ENCODE measurements around the gene NUCKS1.
"Not testable (repeated sequence)": the region's sequence is repeated elsewhere in the genome, so short reads cannot be mapped to it uniquely, and the experiment has no call there.

NUCKS1 gene

GRCh38 chr1:205729945-205730610, 19.9 kb downstream of the NUCKS1 start:
- no peak overlapping the region for H3K4me3 ChIP-seq (ENCODE audit: low read depth, low read length)
- H3K9me3 ChIP-seq, result no peaks in the 10 kb centered on the region
- TF ChIP-seq CTCF (IDR thresholded peaks at IDR 0.05; ENCODE audit: low read depth, low read length), result no peak
- H3K4me1 ChIP-seq, result no peaks in the 10 kb centered on the region
- DNase-seq, result no peak
- H3K27me3 ChIP-seq, result no peaks in the 10 kb centered on the region
- peaks cover 72% of the 10 kb centered on the region for H3K36me3 ChIP-seq

GRCh38 chr1:205726619-205727125, 23.3 kb downstream of the NUCKS1 start:
- Histone ChIP-seq H3K36me3 (peaks cover 86% of the 10 kb centered on the region), H3K4me3 (ENCODE audit: low read depth, low read length) (no peak overlapping the region)
- no peak for DNase-seq

GRCh38 chr1:205725514-205725913, 24.5 kb downstream of the NUCKS1 start:
- no peak overlapping the region for H3K4me3 ChIP-seq (ENCODE audit: low read depth, low read length)
- no peaks in the 10 kb centered on the region for H3K9me3 ChIP-seq
- peaks cover 85% of the 10 kb centered on the region for H3K36me3 ChIP-seq
- no peaks in the 10 kb centered on the region for H3K27me3 ChIP-seq
- no peak for TF ChIP-seq CTCF (IDR thresholded peaks at IDR 0.05; ENCODE audit: low read depth, low read length)
- DNase-seq, result no peak
- no peaks in the 10 kb centered on the region for H3K4me1 ChIP-seq

More at GRCh38 chr1:205726619-205727125, 23.3 kb downstream of the NUCKS1 start:
- Histone ChIP-seq H3K4me1 (no peaks in the 10 kb centered on the region), H3K9me3 (no peaks in the 10 kb centered on the region), H3K27me3 (no peaks in the 10 kb centered on the region)
- no peak for TF ChIP-seq CTCF (IDR thresholded peaks at IDR 0.05; ENCODE audit: low read depth, low read length)

GRCh38 chr1:205720740-205721139, 29.2 kb downstream of the NUCKS1 start:
- H3K4me3 ChIP-seq (ENCODE audit: low read depth, low read length); H3K9me3 ChIP-seq; DNase-seq; H3K4me1 ChIP-seq; H3K27me3 ChIP-seq: not testable (repeated sequence)
- peaks cover 94% of the 10 kb centered on the region for H3K36me3 ChIP-seq

- no peak overlapping the region for H3K4me3 ChIP-seq (ENCODE audit: low read depth, low read length)
- DNase-seq, result no peak
- no peak for TF ChIP-seq CTCF (IDR thresholded peaks at IDR 0.05; ENCODE audit: low read depth, low read length)
- H3K9me3 ChIP-seq, result no peaks in the 10 kb centered on the region
- H3K27me3 ChIP-seq, result no peaks in the 10 kb centered on the region
- peaks cover 93% of the 10 kb centered on the region for H3K36me3 ChIP-seq
- no peaks in the 10 kb centered on the region for H3K4me1 ChIP-seq
These were observed 30.2 kb downstream of the NUCKS1 start for GRCh38 chr1:205719762-205720161.

- no peak for DNase-seq
- no peak for TF ChIP-seq CTCF (IDR thresholded peaks at IDR 0.05; ENCODE audit: low read depth, low read length)
- no peak overlapping the region for H3K4me3 ChIP-seq (ENCODE audit: low read depth, low read length)
- peaks cover 91% of the 10 kb centered on the region for H3K36me3 ChIP-seq
- no peaks in the 10 kb centered on the region for H3K27me3 ChIP-seq
- H3K9me3 ChIP-seq, result no peaks in the 10 kb centered on the region
- H3K4me1 ChIP-seq, result no peaks in the 10 kb centered on the region
These were observed 31.0 kb downstream of the NUCKS1 start for GRCh38 chr1:205719015-205719414.

Data from BE2C (cell line).